Measurements from ENCODE around the gene FAM174B. TPM values are rescaled to one million over a fixed set of nuclear protein-coding genes. Genes with fewer than 3 reads are reported as not detected.

The FAM174B gene
- total and polyA plus RNA-seq, 10 of the 15 experiments (the other 5 are each of a cell fraction or from before 2014, with no cell fraction given), result 0.71 to 15.9 (median 4.2) TPM

GRCh38 chr15:92668620-92669019 lies 13.0 kb upstream of the FAM174B start:
- in situ Hi-C loops (cut with MboI), result no loop called here
- Histone ChIP-seq H3K9ac (ENCODE audit: control insufficient read depth, insufficient read depth, low read length) (no peak overlapping the region), H3K79me2 (ENCODE audit: control insufficient read depth, insufficient read depth, low read length) (no peaks in the 10 kb centered on the region), H3K4me1 (ENCODE audit: control insufficient read depth, insufficient read depth, low read length) (peaks cover 21% of the 10 kb centered on the region), H3K27ac (ENCODE audit: control insufficient read depth, insufficient read depth) (no peak overlapping the region), H2AFZ (ENCODE audit: control insufficient read depth, low read depth, low read length) (no peak overlapping the region), H4K20me1 (ENCODE audit: control insufficient read depth, insufficient read depth) (no peaks in the 10 kb centered on the region), H3K4me2 (ENCODE audit: control insufficient read depth, insufficient read depth) (no peak overlapping the region), H3K27me3 (replicated peaks in 1 of 2; ENCODE audit: control insufficient read depth in 2 of 2, insufficient read depth in 2 of 2, low read length in 1 of 2) (no peaks in the 10 kb centered on the region), H3K4me3 (no peak overlapping the region), H3K36me3 (ENCODE audit: control insufficient read depth in 2 of 2, insufficient read depth in 2 of 2, low read length in 1 of 2) (no peaks in the 10 kb centered on the region), H3K9me3 (replicated peaks; ENCODE audit: control insufficient read depth, insufficient read depth, low read length) (no peaks in the 10 kb centered on the region)
- no peak for ATAC-seq
- SMC1A ChIA-PET (ENCODE audit: uncharacterized antibody, unreplicated experiment), result interaction anchor here (1.4 to 1.7 kb wide), 2 partner anchors 14 to 42 kb away, joined by 3 to 5 read pairs; no protein-coding TSS in a partner anchor
- RAD21 ChIA-PET (ENCODE audit: unreplicated experiment), result interaction anchor here (0.6 kb wide), 1 partner anchor 40 kb away, joined by 3 read pairs; no protein-coding TSS in a partner anchor
- no peak for DNase-seq (ENCODE audit: low read depth, low spot score)
- TF ChIP-seq EGR1 (IDR thresholded peaks at IDR 0.05; ENCODE audit: borderline replicate concordance in 1 of 2, low read depth in 2 of 2, low read length in 2 of 2) (no peak), MYC (IDR thresholded peaks at IDR 0.05; ENCODE audit: insufficient read depth, insufficient read length, insufficient replicate concordance, low read length, severe bottlenecking) (no peak), SP1 (IDR thresholded peaks at IDR 0.05; ENCODE audit: low read depth, low read length) (no peak), ZNF622 (IDR thresholded peaks at IDR 0.05) (no peak), ZNF384 (IDR thresholded peaks at IDR 0.05; ENCODE audit: borderline replicate concordance, low read depth, low read length) (no peak), RELA (IDR thresholded peaks at IDR 0.05; ENCODE audit: borderline replicate concordance, partially characterized antibody) (no peak), PAX8 (IDR thresholded peaks at IDR 0.05) (no peak), PBX3 (IDR thresholded peaks at IDR 0.05; ENCODE audit: insufficient replicate concordance, low read depth, low read length) (no peak)
- 82% methylated on average over 3 of the region's 3 CpGs for WGBS (ENCODE audit: insufficient coverage, insufficient replicate concordance, low lambda C conversion rate, missing lambda C conversion rate)
- intact Hi-C loops (cut with micrococcal nuclease; ENCODE audit: unreplicated experiment), result loop anchor here (10.0 kb wide), 1 partner anchor 246 kb away; no protein-coding TSS in a partner anchor
- CTCF ChIA-PET, result interaction anchor here (0.8 to 1.6 kb wide), 5 partner anchors 11 to 46 kb away, joined by 3 to 5 read pairs (median 3); no protein-coding TSS in a partner anchor
- no TSS peak for BruUV-seq (replicated peaks)
- POLR2A ChIA-PET, result no interaction called here
- FAIRE-seq, result no peak
